Measurements from ENCODE around the gene FRMD4A.
"Not testable (repeated sequence)": the region's sequence is repeated elsewhere in the genome, so short reads cannot be mapped to it uniquely, and the experiment has no call there.

Gene FRMD4A

GRCh38 chr10:13970236-13970956, 360.3 kb downstream of the FRMD4A start:
- DNase-seq, result no peak

- DNase-seq, result no peak
Measured at GRCh38 chr10:13969792-13970140, 361.0 kb downstream of the FRMD4A start.

- DNase-seq, result no peak
Measured at GRCh38 chr10:13969118-13969791, 361.5 kb downstream of the FRMD4A start.

- DNase-seq, result no peak
Measured at GRCh38 chr10:13961853-13962252, 368.9 kb downstream of the FRMD4A start.

GRCh38 chr10:13961097-13961496, 369.6 kb downstream of the FRMD4A start:
- DNase-seq, result no peak

- no peak for DNase-seq
Measured at GRCh38 chr10:13960603-13961002, 370.1 kb downstream of the FRMD4A start.

- no peak for DNase-seq
Measured at GRCh38 chr10:13959443-13960359, 371.0 kb downstream of the FRMD4A start.

GRCh38 chr10:13957856-13958255, 372.9 kb downstream of the FRMD4A start:
- DNase-seq, result no peak

- no peak for DNase-seq
Measured at GRCh38 chr10:13956826-13957225, 373.9 kb downstream of the FRMD4A start.

GRCh38 chr10:13955409-13956068, 375.2 kb downstream of the FRMD4A start:
- DNase-seq, result no peak

- DNase-seq, result not testable (repeated sequence)
Measured at GRCh38 chr10:13954195-13954594, 376.5 kb downstream of the FRMD4A start.

- no peak for DNase-seq
Measured at GRCh38 chr10:13953371-13953770, 377.4 kb downstream of the FRMD4A start.

GRCh38 chr10:13950543-13950939, 380.2 kb downstream of the FRMD4A start:
- no peak for DNase-seq

GRCh38 chr10:13949844-13950542, 380.7 kb downstream of the FRMD4A start:
- no peak for DNase-seq

GRCh38 chr10:13946209-13946460, 384.6 kb downstream of the FRMD4A start:
- DNase-seq, result no peak

GRCh38 chr10:13945390-13946208, 385.1 kb downstream of the FRMD4A start:
- no peak for DNase-seq

- no peak for DNase-seq
Measured at GRCh38 chr10:13944823-13945222, 385.9 kb downstream of the FRMD4A start.

GRCh38 chr10:13943735-13944398, 386.9 kb downstream of the FRMD4A start:
- no peak for DNase-seq

- DNase-seq, result no peak
Measured at GRCh38 chr10:13942035-13942434, 388.7 kb downstream of the FRMD4A start.

- DNase-seq, result no peak
Measured at GRCh38 chr10:13939391-13939790, 391.3 kb downstream of the FRMD4A start.

- no peak for DNase-seq
Measured at GRCh38 chr10:13938950-13939349, 391.8 kb downstream of the FRMD4A start.

Measured in CD4-positive, alpha-beta T cell treated with Interleukin-21 for 1 hour (primary cell).